Measurements from ENCODE around the gene CSNK1A1.

CSNK1A1 gene

DNA sequence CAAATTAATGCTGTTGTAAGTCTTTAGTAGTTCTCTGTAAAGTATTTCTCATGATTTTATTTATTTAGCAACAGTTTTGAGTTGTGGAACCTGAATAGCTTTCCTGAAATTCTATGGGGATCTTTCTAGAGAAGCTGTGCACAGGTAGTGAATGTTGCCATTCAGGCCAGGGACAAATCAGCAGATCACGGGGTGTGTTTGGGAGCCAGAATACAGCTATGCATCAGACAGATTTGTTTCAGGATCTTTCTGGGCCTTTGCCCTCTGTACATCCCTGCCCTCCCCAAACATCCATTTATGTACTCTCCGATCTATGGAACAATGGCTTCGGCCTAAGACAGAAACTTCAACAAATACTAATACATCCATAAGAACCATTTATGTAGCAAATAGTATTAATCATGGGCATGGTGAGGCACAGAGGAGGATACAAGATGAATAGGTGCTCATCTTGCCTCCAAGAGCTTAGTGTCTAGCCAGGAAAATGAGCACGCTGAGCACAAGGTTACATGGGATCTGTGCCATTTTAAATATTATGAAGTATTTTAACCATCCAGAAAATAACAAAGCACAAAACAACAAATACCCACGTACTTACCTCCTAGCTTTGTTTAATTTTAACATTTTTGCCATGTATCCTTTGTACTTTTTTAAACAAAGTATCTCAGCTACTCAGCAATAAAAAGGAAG is 43.1 kb upstream of the CSNK1A1 start:
- H3K4me3 ChIP-seq (replicated peaks in 1 of 2; ENCODE audit: low read depth in 2 of 2, low read length in 2 of 2), result no peak overlapping the region
- peak in 1 of 2 donors; percentile 42 for DNase-seq (ENCODE audit: low read depth in 2 of 2)
- TF ChIP-seq, protein P1, sequence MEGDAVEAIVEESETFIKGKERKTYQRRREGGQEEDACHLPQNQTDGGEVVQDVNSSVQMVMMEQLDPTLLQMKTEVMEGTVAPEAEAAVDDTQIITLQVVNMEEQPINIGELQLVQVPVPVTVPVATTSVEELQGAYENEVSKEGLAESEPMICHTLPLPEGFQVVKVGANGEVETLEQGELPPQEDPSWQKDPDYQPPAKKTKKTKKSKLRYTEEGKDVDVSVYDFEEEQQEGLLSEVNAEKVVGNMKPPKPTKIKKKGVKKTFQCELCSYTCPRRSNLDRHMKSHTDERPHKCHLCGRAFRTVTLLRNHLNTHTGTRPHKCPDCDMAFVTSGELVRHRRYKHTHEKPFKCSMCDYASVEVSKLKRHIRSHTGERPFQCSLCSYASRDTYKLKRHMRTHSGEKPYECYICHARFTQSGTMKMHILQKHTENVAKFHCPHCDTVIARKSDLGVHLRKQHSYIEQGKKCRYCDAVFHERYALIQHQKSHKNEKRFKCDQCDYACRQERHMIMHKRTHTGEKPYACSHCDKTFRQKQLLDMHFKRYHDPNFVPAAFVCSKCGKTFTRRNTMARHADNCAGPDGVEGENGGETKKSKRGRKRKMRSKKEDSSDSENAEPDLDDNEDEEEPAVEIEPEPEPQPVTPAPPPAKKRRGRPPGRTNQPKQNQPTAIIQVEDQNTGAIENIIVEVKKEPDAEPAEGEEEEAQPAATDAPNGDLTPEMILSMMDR (IDR thresholded peaks at IDR 0.05; ENCODE audit: low read depth, low read length), result no peak

DNA sequence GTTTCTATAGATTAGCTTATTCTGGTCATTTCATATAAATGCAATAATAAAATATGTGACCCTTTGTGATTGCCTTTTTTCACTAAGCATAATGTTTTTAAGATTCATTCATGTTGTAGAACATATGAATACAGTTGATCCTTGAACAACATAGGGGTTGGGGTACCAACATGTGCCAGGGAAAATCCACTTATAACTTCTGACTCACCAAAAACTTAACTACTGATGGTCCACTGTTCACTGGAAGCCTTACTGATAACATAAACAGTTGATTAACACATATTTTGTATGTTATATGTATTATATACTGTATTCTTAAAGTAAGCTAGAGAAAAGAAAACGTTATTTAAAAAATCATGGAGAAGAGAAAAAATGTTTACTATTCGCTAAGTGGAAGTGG is 42.1 kb upstream of the CSNK1A1 start:
- TF ChIP-seq, protein P1 (IDR thresholded peaks at IDR 0.05; ENCODE audit: low read depth, low read length), result no peak
- DNase-seq (ENCODE audit: low read depth in 2 of 2), result no peak
- H3K4me3 ChIP-seq (replicated peaks in 1 of 2; ENCODE audit: low read depth in 2 of 2, low read length in 2 of 2), result no peak overlapping the region

DNA sequence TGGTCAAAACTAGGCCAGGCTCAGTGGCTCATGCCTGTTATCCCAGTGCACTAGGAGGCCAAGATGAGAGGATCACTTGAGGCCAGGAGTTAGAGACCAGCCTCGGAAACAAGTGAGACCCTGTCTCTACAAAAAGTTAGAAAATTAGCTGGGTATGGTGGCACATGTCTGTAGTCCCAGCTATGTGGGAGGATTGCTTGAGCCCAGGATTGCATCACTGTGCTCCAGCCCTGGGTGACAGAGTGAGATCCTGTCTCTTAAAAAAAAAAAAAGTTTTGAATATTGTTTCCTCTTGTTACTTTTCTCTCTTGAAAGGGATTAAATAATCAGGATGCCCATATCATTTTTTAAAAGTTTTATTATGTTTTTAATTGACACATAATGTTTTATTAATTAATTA is 37.7 kb upstream of the CSNK1A1 start:
- H3K4me3 ChIP-seq (replicated peaks in 1 of 2; ENCODE audit: low read depth in 2 of 2, low read length in 2 of 2), result no peak overlapping the region
- TF ChIP-seq, protein P1 (IDR thresholded peaks at IDR 0.05; ENCODE audit: low read depth, low read length), result no peak
- peak in 1 of 2 donors; percentile 7 for DNase-seq (ENCODE audit: low read depth in 2 of 2)

DNA sequence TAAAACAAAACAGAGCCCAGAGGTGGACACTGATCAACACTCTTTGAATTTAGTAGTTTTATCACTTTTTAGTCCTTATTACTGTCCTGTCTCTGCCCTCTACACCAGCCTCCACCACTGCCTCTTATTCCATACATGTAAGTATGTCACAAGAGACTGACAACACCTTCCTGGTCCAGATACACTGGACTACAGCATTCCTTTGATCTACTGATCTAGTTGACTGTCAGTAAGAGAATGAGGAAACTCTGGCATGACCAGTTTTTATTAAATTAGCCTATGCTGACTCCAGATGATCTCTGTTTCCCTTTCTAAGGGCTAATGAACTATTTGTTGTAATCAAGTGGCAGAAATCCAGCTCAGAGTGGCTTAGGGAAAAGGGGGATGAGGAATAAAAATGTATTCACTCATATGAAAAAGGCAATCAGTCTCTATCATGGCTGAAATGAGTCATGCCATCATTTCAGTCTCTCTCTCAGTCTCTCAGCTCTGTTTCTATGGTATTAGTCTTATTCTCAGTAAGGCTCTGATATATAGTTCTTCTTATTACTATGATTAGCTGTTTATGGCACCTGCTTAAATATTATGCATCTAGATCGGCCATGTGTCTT is 35.6 kb upstream of the CSNK1A1 start:
- no peak overlapping the region for H3K4me3 ChIP-seq (replicated peaks in 1 of 2; ENCODE audit: low read depth in 2 of 2, low read length in 2 of 2)
- DNase-seq (ENCODE audit: low read depth in 2 of 2), result peak in 1 of 2 donors; percentile 14
- TF ChIP-seq, protein P1 (IDR thresholded peaks at IDR 0.05; ENCODE audit: low read depth, low read length), result no peak

DNA sequence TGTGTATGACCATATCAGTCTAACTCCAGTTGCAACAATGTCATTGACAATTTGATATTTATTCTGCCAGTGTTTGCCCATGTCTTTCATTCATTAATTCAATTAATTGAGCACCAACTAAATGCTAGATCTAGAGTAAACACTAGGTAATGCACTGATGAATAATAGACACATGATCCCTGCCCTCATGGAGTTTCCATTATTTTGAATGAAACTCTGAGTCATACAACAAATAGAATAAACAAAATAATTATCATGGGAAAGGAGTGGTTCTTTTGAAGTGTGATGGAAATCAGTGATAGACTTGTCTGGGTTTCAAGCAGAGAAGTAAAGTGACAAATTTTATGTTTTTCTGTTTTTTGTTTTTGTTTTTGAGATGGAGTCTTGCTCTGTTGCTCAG is 34.7 kb upstream of the CSNK1A1 start:
- TF ChIP-seq, protein P1 (IDR thresholded peaks at IDR 0.05; ENCODE audit: low read depth, low read length), result no peak
- peak in 1 of 2 donors; percentile 10 for DNase-seq (ENCODE audit: low read depth in 2 of 2)
- no peak overlapping the region for H3K4me3 ChIP-seq (replicated peaks in 1 of 2; ENCODE audit: low read depth in 2 of 2, low read length in 2 of 2)

DNA sequence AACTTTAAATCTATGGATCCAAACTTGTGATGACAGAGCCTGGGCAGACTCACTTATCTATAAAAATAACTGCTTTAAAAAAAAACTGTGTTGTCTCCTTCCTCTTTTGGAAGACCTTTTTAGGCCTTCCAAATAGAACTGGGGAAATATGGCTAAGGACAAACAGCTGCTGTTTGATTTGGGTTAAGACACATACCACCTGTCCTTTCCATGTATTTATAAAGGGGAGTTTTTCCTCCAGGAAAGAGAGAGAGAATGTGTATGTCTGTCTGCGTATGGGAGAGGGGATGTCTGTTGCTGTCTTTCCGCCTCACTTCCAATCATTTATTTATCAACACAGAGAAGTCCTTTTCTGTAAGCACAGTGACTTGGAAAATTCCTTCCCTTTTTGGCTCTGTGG is 32.9 kb upstream of the CSNK1A1 start:
- no peak overlapping the region for H3K4me3 ChIP-seq (replicated peaks in 1 of 2; ENCODE audit: low read depth in 2 of 2, low read length in 2 of 2)
- TF ChIP-seq, protein P1 (IDR thresholded peaks at IDR 0.05; ENCODE audit: low read depth, low read length), result no peak
- no peak for DNase-seq (ENCODE audit: low read depth in 2 of 2)
